GM19043 (cell line): ENCODE results near the gene SLC30A9.

Source experiments
- ATAC-seq: cut with Tn5 transposase; IDR thresholded peaks from one replicate; pipeline ENCODE4 v1.9.1; 2021; ENCODE audit warnings: low read depth; ENCODE audit not compliant: unreplicated experiment

The SLC30A9 gene

DNA sequence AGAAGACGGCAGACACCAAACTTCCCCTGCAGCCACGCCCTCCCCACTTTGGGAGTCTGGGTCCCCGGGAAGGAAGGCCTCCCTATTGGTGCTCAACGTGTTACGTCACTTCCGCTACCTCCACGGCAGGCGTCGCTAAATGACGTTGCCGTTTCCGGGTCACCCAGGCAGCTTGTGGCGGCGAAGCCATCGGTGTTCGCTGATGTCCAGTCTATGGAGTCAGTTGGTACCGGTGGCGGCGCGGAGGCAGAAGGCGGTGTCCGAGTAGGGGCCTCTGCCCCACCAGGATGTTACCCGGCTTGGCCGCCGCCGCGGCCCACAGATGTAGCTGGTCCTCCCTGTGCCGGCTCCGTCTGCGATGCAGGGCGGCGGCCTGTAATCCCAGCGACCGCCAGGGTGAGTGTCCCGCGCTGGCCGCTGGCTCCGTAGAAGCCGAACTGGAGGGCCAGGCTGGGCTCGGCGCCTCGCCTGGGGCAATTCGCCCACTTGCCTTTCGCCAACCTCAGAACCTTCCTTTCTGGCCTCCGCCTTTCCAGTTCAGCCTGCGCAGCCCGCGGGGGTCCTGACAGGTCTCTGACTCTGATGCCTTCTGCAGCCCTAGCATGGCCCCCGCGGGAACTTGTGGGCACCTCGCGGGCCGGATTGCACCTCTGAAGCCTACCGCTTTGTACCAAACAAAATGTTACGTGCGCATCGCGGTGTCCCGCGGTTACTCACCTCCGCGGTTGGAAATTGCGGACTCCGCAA is at the start of gene SLC30A9:
TSS of gene SLC30A9 (plus strand) at position 166 of the 747 bp plus-strand sequence. CDS start at position 288, 122 bp downstream.
- peak; percentile 99 for ATAC-seq

DNA sequence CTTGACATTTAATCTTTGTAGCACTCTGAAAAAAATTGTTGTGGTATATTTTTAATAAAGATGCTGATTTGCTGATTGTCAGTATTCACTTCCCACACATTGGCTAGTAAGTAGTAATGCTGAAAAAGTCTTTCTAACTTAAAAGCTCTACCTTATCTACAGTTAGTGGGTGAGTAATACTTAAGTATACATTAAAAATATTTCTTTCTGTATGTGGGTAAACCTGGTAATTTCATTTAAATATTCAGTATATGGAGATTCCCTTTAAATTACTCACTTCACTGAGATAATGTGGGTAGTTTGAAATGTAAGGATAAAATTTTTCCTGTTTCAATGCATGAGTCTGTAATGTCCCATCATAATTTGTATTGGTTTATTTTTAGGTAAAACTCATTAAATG is 49.5 kb upstream of the SLC30A9 start:
- no peak for ATAC-seq

DNA sequence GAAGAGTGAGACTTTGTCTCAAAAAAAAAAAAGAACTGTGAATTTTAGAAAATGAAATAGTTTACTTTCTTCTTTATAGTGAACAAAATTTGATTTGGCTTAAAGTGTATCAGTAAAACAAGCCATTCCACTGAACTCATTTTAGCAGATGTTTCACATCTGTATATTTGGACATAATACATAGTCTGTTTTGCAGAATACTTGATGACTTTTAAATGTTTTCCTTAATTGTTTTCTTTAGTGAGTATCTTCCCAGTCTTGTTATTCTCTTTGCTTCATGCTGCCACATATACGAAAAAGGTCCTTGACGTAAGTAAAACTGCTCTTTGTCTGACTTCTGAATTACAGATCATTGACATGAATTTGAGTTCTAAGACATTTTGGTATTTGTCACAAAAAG is 46.8 kb upstream of the SLC30A9 start:
- ATAC-seq = no peak

DNA sequence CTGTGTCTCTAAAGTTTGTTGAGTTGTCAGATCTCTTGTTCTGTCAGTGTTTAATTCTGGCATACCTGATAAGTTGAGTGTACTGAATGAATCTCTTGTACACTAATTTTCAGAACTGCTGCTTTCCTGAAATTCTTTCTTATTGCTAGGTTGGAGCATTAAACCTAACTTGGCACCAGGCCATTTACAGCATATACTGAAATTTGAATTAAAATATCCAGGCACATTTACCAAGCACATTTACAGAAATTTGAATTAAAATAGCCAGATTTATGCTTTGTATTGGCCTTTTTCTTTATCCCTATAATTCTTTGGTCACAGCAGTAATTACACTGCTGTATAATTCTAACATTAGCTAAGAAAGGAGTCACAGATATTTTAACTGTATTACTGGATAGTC is 46.2 kb upstream of the SLC30A9 start:
- no peak for ATAC-seq

DNA sequence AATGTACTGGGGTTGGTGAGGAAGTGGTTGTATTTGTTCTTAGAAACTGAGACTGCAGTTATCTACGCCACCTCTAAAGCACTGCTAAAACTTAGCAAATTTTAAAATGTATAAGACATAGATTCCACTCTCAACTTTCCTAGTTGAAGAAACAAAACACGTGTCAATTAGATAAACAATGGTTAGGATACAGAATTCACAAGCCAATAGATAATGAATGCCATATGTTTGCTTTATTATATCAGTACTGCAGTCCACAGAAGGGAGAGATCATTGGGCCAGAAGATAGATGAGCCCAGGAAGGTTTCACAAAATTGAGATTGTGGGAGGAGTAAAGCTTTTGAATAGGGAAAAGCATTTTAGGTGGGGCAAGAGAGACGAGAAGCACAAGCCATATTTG is 40.8 kb upstream of the SLC30A9 start:
- ATAC-seq = no peak

DNA sequence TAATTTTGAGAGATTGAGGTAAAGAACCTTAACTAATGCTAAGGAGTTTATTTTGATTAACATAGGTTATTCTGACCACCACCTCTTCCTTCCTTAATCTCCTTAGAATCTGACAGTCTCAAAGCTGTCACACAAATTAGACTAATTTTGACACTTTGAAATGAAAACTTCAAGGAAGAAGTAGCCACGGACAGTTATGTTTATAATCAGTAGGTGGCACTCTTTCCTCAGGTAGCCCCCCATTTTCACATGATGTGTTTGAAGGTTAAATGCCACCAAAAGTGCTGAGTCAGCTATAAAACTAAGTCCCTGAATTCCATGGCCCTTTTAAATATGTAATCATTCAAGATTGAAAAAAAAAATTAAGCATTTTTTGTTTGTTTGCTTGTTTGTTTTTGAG is 32.7 kb upstream of the SLC30A9 start:
- peak; percentile 68 for ATAC-seq

DNA sequence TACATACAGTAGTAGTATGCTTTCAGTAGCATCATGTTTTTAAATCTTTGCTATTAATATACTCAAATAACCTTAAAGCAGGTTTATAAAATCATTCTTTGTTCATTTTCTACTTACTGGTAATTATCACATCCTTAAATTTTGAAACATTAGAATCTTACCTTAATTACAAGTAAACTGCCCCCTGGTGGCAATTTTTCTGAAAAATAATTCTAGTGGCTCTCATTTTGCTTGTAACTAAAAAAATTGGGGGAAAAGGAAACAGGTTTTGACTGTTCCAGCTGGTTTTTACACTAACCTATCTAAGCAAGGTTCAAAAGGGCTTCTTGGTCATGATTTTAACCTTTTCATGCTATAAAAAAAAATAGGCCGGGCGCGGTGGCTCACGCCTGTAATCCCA is 27.2 kb upstream of the SLC30A9 start:
- ATAC-seq = no peak

DNA sequence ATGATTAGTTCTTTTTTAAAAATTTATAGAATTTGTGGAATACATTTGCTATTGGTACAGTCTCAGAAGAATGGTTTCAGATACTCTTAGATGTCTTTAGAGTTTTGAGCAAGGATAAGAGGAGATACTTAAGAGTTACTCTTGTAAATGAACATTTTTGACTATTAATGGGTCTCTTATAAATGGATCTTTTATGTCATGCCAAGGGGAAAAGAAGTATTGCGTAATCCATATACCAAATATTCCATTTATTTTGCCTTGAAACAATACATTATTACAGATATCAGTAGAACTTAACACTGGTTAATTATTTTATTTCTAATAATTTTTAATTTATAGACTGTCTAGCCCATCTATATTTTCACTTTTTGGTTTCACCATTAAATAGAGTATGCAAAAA is 25.9 kb upstream of the SLC30A9 start:
- ATAC-seq = no peak

DNA sequence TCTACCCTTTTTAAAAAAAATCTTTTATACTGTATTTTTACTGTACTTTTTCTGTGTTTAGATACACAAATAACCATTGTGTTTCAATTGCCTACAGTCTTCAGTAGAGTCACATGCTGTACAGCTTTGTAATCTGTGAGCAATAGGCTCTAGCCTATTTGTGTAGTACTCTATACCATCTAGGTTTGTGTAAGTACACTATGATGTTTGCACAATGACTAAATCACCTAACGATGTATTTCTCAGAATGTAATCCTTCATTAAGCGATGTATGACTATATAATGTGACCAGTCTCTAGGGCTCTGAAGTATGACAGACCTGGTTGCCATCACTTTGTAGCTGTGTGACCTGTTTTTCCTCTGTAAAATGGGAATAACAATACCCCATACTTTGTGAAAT is 22.9 kb upstream of the SLC30A9 start:
- no peak for ATAC-seq

DNA sequence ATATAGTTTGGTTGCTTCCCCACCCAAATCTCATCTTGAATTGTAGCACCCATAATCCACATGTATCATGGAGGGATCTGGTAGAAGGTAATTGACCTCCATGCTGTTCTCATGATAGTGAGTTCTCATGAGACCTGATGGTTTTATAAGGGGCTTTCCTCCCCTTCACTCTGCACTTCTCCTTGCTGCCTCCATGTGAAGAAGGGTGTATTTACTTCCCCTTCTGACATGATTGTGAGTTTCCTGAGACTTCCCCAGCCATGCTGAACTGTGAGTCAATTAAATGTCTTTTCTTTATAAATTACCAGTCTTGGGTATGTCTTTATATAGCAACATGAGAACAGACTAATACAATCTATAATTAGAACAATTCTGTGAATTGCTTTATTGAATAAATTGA is 20.7 kb upstream of the SLC30A9 start:
- no peak for ATAC-seq

DNA sequence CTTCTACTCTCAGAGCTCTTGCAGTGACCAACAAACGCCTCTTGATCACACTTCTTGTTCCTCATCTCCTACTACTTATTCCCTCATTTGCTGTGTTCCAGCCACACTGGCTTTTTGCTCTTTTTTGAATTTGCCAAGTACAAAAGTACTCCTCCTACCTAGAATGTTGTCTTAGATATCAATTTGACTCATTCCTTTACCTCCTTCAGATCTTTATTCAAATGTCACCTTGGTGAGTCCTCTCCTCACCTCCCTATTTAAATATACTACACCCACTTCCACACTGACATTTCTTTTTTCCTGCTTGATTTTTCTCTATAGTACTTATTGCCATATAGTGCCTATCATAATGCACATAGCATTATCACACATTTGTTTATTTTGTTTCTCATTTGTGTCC is 15.0 kb upstream of the SLC30A9 start:
- ATAC-seq = no peak

DNA sequence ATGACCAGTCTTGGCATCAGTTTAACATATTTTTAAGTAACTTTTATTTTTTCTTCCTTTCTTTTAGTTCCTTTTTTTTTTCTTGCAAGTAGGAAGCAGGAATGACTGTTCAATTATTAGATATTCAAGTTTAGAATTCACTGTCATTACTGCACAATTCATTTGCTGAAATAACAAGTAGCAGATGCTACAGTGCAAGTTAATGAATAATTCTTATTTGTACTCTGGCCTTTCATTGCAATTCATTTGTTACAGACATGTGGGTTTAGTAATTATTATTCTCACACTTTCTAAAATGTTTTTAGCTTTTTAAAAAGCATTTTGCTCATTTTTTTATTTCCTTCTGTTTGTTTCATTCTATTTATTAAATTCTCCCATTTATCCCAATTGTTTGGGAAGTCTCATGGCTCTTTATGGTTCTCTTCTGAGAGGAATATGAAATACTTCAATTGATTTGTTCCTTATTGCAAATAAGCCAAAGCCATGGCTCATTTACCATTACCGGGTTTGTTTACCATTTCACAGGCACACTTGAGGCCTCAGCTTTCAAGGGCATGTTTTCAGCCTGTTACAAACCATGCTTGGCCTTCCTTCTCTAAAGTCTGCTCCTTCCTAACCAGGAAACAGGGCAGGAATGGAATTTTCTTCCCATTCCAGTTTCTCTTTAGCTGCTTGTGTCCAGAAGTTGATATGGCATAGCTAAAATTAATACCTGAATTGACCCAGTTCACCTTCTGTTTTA is 13.4 kb upstream of the SLC30A9 start:
- ATAC-seq = no peak

DNA sequence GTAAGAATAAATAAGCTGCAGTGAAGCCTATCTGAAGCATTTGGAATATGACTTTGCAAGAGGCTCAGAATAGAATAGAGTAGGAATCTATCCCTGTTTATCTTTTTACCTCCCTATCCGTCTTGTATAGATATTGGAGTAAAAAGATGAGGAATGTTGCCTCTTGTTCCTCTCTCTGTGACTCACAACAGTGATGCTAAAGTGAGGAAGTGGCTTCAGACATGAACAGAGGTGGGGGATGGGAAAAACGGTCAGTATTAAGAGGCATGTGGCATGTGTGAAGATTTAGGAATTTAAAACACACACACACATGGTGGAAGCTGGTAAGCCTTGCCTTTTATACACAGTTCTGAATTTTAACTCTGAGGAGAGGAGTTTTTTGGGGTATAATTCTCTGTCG is 12.6 kb upstream of the SLC30A9 start:
- ATAC-seq = no peak

DNA sequence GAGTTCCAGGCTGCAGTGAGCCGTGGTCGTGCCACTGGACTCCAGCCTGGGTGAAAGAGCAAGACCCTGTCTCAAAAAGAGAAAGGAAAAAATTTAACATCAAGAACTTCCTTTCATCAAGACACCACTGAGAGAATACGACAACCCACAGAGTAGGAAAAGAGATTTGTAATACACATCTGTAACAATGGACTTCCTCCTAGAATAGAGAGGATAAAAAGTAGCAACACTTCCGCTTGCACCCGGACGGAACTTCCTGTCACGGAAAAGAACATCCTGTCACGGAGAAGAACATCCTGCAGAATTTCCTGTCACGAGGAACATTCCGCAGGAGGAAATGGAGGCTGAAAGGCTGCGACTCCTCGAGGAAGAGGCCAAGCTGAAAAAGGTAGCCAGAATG is 8.9 kb upstream of the SLC30A9 start, which contains the start of gene DCAF4L1:
TSS of gene DCAF4L1 (plus strand) at position 301 of the 400 bp plus-strand sequence. CDS start at position 338, 37 bp downstream.
- ATAC-seq = no peak

DNA sequence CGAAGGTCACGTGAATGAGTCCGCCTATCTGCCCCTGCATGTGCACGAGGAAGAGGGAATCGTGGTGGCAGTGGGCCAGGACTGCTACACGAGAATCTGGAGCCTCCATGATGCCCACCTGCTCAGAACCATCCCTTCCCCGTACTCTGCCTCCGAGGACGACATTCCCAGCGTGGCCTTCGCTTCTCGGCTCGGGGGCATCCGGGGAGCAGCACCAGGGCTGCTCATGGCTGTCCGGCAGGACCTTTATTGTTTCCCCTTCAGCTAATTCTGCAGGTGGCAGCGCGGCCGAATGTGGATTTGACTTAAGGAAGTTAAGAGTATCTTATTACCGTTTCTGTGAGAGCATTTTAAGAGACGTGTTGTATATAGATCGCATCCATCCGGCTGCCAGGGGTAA is 7.6 kb upstream of the SLC30A9 start:
- no peak for ATAC-seq

DNA sequence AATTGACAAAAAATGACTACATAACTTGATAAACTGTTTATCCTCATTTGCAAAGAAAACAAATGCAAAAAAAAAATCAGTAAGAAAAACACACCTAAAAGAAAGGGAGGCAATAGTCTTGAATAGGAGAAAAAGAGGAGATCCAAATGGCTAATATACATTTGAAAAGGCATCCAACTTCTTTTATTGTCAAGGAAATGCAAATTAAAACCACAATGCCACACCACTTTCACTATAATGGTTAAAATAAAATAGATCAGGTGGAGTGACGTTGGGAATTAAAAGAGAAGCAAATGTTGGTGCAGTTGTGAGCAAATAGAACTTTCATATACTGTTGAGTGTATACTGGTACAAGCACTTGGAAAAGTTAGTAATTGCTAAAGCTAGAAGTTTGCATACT is 5.2 kb upstream of the SLC30A9 start:
- no peak for ATAC-seq

DNA sequence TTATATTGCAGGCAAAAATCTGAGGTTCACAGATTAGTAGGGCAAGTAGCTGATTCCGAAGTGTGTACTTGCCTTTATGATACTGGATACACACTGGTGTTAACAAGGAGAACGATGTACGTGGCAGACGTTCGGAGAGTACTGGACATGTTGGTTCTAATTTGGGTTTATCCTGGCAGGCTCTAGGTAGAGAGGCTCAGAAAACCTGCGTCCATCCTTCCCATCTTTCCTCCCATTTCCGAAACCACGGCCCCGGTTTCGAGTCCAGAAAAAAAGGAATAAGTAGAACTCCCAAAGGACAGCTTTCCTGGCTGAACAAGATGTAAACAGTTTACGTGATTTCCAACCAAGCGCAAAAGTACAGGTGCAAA is 351 bp upstream of the SLC30A9 start:
- peak; percentile 16 for ATAC-seq

DNA sequence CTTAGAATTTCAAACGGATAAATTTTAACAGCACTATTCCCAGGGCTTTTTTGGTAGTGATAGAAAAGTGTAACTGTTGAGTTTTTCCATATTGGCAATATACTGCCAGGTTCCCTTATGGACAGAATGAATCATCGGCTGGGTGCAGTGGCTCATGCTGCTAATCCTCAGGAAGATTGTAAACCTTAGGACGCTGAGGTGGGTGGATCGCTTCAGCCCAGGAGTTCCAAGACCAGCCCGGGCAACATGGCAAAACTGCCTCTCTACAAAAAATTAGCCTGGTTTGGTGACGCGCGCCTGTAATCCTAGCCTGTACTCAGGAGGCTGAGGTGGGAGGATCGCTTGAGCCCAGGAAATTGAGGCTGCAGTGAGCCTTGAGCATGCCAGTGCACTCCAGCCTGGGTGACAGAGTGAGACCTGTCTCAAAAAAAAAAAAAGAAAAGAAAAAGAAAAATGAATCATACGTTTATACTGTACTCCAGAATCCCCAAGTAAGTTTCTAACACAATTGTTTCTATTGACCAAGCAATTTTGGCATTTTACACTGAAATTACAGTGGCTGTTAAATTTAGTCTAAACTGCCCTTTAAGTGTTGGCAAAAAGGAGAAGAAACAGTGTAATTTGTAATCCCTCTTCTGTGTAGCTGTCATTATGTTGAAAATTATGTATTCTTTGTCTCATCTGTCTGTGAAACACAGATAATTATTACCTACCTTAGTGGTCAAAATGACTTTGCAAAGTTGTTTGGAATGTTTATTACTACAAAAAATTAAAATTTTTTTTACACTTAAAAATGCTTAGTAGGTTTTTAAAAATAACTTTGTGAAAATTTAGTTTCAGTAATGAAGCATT is 1.8 kb downstream of the SLC30A9 start:
- no peak for ATAC-seq

DNA sequence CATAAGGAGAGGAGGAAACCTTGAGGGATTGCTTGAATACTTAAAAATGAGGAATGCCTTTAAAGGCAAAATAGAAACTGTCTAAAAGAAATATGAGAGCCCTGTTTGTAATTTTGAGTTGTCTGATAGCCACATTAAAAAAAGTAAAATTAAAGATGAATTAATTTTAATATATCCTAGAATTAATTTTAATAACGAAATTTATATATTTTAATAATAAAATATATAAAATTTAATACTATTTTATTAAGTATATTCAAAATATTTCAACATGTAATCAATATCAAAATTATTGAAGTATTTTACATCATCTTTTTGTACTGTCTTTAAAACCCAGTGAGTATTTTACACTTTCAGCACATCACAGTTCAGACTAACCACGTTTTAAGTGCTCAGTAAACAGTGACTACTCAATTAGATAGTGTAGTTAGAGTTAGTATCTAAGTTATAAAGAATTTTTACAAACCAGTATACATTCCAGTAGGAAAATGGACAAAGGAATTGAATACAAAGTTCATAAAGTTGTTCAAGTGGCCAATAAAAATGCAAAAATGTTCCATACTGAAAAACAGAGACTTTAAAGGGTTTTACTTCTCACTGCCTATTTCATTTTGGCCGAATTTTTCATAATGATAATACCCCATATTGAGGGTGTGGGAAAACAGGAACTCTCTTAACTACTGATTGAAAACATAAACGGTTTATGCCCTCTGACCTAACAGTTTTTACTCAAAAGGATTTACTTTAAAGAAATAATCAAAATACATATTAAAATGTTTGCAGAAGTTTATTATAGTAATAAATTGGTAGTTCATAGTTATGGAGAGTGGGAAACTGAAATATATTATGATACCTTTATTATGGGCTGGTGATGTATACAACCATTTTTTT is 2.9 kb downstream of the SLC30A9 start:
- ATAC-seq = no peak

DNA sequence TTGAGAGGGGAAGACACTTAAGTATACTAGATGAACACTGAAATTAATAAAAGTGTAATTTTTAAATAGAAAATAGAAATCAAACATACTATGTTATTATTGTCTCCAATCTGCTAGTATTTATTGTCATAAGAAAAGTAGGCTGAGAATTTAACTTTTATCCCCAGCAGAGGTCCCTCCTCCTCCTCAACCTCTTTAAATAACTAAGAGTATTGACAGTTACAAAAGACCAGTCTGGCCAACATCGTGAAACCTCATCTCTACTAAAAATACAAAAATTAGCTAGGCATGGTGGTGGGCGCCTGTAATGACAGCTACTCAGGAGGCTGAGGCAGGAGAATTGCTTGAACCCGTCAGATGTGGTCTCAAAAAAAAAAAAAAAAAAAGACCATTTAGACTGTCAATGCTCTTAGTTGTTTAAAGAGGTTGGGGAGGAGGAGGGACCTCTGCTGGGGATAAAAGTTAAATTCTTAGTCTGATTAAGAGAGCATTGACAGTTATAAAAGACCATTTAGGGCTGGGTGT is 4.2 kb downstream of the SLC30A9 start:
- no peak for ATAC-seq
